Activated T-cell treated with anti-CD3 and anti-CD28 coated beads, Interleukin-2, amount 50 U/mL, for 24 hours (primary cell): Measurements from ENCODE around the gene PRKCE.
A peak's percentile ranks its signal among the peaks of the same experiment; 100 is the strongest.

Experiments used
- DNase-seq: peaks from one replicate; pipeline ENCODE4 v3.0.0-alpha.2; 2020
- H3K27ac Mint-ChIP-seq: 2 replicates; pipeline ENCODE4 v1.8.0; 2020; ENCODE audit warnings: mild to moderate bottlenecking, mixed read lengths
- H3K27me3 Mint-ChIP-seq: 2 replicates; pipeline ENCODE4 v1.8.0; 2020; ENCODE audit warnings: mixed read lengths
- H3K36me3 Mint-ChIP-seq: 2 replicates; pipeline ENCODE4 v1.8.0; 2020; ENCODE audit warnings: low read depth, mixed read lengths
- H3K4me1 Mint-ChIP-seq: 2 replicates; pipeline ENCODE4 v1.8.0; 2020; ENCODE audit warnings: low read depth, mixed read lengths
- H3K4me3 Mint-ChIP-seq: 2 replicates; pipeline ENCODE4 v1.8.0; 2020; ENCODE audit warnings: mild to moderate bottlenecking, moderate library complexity, mixed read lengths
- H3K9me3 Mint-ChIP-seq: 2 replicates; pipeline ENCODE4 v1.8.0; 2020; ENCODE audit warnings: mixed read lengths

Gene PRKCE

GRCh38 chr2:46165916-46166315, 514.4 kb downstream of the PRKCE start:
- no peak for DNase-seq
- peaks cover under 1% of the 10 kb centered on the region for H3K36me3 Mint-ChIP-seq
- H3K4me1 Mint-ChIP-seq, result no peaks in the 10 kb centered on the region
- H3K4me3 Mint-ChIP-seq, result no peak overlapping the region
- H3K9me3 Mint-ChIP-seq, result no peaks in the 10 kb centered on the region
- no peaks in the 10 kb centered on the region for H3K27me3 Mint-ChIP-seq
- no peak overlapping the region for H3K27ac Mint-ChIP-seq

DNA sequence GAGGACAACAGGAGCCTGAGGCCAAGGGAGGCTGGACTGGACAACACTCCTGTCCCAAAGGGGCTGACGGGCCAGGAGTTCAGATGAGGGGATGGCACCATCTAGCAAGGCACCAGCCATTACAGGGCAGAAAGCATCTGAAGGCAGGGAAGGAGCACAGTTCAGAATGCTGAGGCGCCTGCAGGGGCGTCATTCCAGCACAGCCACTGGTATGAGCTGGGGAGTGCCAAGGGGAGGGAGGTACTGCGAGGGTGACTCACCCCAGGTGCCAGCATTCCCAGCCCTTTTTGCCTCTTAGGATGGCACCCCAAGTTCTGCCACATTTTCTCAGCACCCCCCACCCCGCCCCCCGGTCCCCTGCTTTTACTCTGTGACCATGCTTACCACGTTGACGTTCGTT, 515.9 kb downstream of the PRKCE start:
- no peaks in the 10 kb centered on the region for H3K9me3 Mint-ChIP-seq
- H3K27me3 Mint-ChIP-seq, result no peaks in the 10 kb centered on the region
- no peak overlapping the region for H3K4me3 Mint-ChIP-seq
- H3K4me1 Mint-ChIP-seq, result no peaks in the 10 kb centered on the region
- no peak overlapping the region for H3K27ac Mint-ChIP-seq
- no peaks in the 10 kb centered on the region for H3K36me3 Mint-ChIP-seq
- no peak for DNase-seq

- Mint-ChIP-seq H3K4me1 (no peaks in the 10 kb centered on the region), H3K9me3 (no peaks in the 10 kb centered on the region), H3K36me3 (no peaks in the 10 kb centered on the region), H3K27ac (no peak overlapping the region), H3K4me3 (no peak overlapping the region), H3K27me3 (no peaks in the 10 kb centered on the region)
- no peak for DNase-seq
These were observed 516.4 kb downstream of the PRKCE start for GRCh38 chr2:46167924-46168323.

- no peak for DNase-seq
- Mint-ChIP-seq H3K27me3 (no peaks in the 10 kb centered on the region), H3K4me1 (no peaks in the 10 kb centered on the region), H3K36me3 (no peaks in the 10 kb centered on the region), H3K9me3 (no peaks in the 10 kb centered on the region), H3K27ac (no peak overlapping the region), H3K4me3 (no peak overlapping the region)
These were observed 518.0 kb downstream of the PRKCE start for GRCh38 chr2:46169467-46169866.

GRCh38 chr2:46170026-46170425, 518.6 kb downstream of the PRKCE start:
- no peaks in the 10 kb centered on the region for H3K27me3 Mint-ChIP-seq
- no peaks in the 10 kb centered on the region for H3K36me3 Mint-ChIP-seq
- no peaks in the 10 kb centered on the region for H3K9me3 Mint-ChIP-seq
- H3K4me3 Mint-ChIP-seq, result no peak overlapping the region
- DNase-seq, result no peak
- H3K4me1 Mint-ChIP-seq, result no peaks in the 10 kb centered on the region
- no peak overlapping the region for H3K27ac Mint-ChIP-seq

DNA sequence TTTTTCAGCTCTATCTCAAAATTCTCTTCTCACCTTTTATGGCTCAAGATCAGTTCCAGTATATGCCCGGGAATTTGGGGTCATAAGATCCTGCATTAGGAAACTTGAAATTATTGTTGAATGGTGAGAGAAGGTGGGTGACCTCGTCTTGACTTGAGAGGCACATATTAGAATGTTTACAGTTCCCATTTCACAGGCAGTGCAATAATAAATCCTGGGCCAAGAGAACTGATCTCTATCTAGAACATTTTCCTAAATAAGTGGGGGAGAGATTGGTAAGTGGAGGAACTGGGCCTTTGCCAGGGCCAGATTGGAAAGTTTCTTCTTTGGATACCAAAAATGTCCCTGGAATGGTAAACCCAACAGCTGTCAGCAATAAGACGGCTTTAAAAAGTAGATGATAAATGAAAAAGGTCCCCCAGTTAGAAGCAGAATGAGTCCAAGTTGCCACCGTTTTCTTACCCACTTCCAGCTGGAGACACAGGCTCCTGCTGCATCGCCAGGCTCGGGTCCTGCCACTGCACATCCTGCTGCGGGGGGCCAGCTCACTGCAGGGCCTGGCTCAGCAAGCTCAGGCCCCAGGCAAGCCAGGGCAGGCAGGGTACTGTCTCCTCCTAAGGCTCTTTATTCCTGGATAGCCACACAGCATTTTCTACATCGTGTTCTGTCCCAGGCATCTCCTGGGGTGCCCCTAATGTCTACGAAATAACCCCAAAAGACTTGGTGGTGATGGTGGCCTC, 519.3 kb downstream of the PRKCE start:
- H3K9me3 Mint-ChIP-seq, result no peaks in the 10 kb centered on the region
- H3K4me1 Mint-ChIP-seq, result no peaks in the 10 kb centered on the region
- H3K27me3 Mint-ChIP-seq, result no peaks in the 10 kb centered on the region
- no peaks in the 10 kb centered on the region for H3K36me3 Mint-ChIP-seq
- no peak overlapping the region for H3K4me3 Mint-ChIP-seq
- no peak for DNase-seq
- no peak overlapping the region for H3K27ac Mint-ChIP-seq

DNA sequence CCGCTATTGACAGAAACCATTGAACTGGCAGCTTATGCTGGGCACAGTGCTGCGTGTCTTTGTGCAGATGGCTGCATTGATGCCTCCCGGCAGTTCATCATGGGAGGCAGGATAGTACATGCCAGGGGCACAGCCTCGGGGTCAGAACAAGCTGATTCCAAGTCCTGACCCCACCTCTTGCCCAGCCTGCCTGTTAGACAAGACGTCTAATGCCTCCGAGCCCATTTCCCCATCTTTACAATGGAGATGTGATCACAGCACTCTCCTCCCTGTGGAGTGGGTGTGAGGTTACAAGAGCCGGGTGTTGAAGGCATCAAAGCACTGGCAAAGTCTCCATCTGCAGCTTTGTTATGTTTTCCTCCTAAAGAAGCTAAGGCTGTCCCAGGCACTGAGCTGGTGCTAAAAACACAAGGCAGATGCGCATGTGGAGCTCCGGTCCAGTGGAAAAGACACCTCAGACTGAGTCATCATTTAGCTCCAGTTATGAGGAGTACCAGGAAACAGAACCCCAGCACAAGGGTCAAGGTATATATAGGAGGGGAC, 520.0 kb downstream of the PRKCE start:
- Mint-ChIP-seq H3K9me3 (no peaks in the 10 kb centered on the region), H3K27ac (no peak overlapping the region), H3K36me3 (no peaks in the 10 kb centered on the region), H3K27me3 (no peaks in the 10 kb centered on the region), H3K4me1 (no peaks in the 10 kb centered on the region), H3K4me3 (no peak overlapping the region)
- DNase-seq, result no peak

GRCh38 chr2:46171996-46172546, 520.6 kb downstream of the PRKCE start:
- H3K27ac Mint-ChIP-seq, result no peak overlapping the region
- DNase-seq, result no peak
- H3K36me3 Mint-ChIP-seq, result no peaks in the 10 kb centered on the region
- no peaks in the 10 kb centered on the region for H3K9me3 Mint-ChIP-seq
- no peak overlapping the region for H3K4me3 Mint-ChIP-seq
- H3K27me3 Mint-ChIP-seq, result no peaks in the 10 kb centered on the region
- H3K4me1 Mint-ChIP-seq, result no peaks in the 10 kb centered on the region

DNA sequence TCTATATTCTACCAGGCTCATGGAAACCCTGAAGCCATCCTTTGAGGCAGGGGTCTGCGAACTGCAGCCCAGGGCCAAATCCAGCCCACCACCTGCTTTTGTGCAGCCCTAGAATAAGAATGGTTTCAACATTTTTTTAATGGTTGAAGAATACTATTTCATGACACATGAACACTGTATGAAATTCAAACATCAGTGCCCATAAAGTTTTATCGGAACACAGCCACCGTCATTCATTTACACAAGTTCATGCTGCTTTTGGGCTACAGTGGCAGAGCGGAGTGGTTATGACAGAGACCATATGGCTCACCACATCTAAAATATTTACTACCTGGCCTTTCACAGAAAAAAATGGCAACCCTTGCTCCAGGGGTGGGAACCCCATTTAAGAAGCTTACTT, 521.6 kb downstream of the PRKCE start:
- Mint-ChIP-seq H3K27ac (no peak overlapping the region), H3K27me3 (no peaks in the 10 kb centered on the region), H3K4me3 (no peak overlapping the region), H3K4me1 (peaks cover 3% of the 10 kb centered on the region), H3K36me3 (no peaks in the 10 kb centered on the region), H3K9me3 (no peaks in the 10 kb centered on the region)
- DNase-seq, result no peak

GRCh38 chr2:46173636-46174250, 522.3 kb downstream of the PRKCE start:
- H3K4me1 Mint-ChIP-seq, result peaks cover 5% of the 10 kb centered on the region

GRCh38 chr2:46174345-46175170, 523.1 kb downstream of the PRKCE start:
- Mint-ChIP-seq H3K27me3 (no peaks in the 10 kb centered on the region), H3K4me1 (peaks cover 13% of the 10 kb centered on the region), H3K27ac (no peak overlapping the region), H3K9me3 (no peaks in the 10 kb centered on the region), H3K4me3 (no peak overlapping the region), H3K36me3 (no peaks in the 10 kb centered on the region)
- DNase-seq, result no peak

More at GRCh38 chr2:46173636-46174250, 522.3 kb downstream of the PRKCE start:
- H3K27ac Mint-ChIP-seq, result no peak overlapping the region
- no peaks in the 10 kb centered on the region for H3K9me3 Mint-ChIP-seq
- no peaks in the 10 kb centered on the region for H3K27me3 Mint-ChIP-seq
- no peak overlapping the region for H3K4me3 Mint-ChIP-seq
- no peak for DNase-seq
- H3K36me3 Mint-ChIP-seq, result no peaks in the 10 kb centered on the region

GRCh38 chr2:46175419-46175818, 523.9 kb downstream of the PRKCE start:
- H3K36me3 Mint-ChIP-seq, result no peaks in the 10 kb centered on the region
- peaks cover 13% of the 10 kb centered on the region for H3K4me1 Mint-ChIP-seq
- H3K27ac Mint-ChIP-seq, result no peak overlapping the region
- no peaks in the 10 kb centered on the region for H3K9me3 Mint-ChIP-seq
- H3K27me3 Mint-ChIP-seq, result no peaks in the 10 kb centered on the region
- no peak overlapping the region for H3K4me3 Mint-ChIP-seq
- no peak for DNase-seq

DNA sequence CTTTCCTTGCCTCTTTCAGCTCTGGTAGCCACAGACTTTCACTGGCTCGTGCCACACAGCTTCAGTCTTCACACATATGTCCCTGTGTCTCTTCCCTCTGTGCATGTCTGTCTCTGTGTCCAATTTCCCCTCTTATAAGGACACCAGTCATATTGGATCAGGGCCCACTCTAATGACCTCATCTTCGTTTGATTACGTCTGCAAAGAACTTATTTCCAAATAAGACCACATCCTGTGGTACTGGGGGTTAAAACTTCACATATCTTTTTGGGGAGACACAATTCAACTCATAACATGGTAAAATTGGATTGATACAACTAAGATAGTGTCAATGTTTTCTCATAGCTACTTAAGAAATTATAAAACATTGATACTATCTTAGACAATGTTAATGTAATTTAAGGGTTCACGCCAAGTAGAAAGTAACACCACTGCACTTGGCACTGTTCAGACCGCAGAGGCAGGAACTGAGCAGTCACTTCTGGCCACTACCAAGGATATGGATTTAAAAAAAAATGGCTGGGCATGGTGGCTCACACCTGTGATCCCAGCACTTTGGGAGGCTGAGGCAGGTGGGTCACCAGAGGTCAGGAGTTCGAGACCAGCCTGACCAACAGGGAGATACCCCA, 526.1 kb downstream of the PRKCE start:
- peaks cover 13% of the 10 kb centered on the region for H3K4me1 Mint-ChIP-seq
- no peaks in the 10 kb centered on the region for H3K27me3 Mint-ChIP-seq
- no peak for DNase-seq
- H3K36me3 Mint-ChIP-seq, result no peaks in the 10 kb centered on the region
- H3K9me3 Mint-ChIP-seq, result no peaks in the 10 kb centered on the region
- no peak overlapping the region for H3K4me3 Mint-ChIP-seq
- no peak overlapping the region for H3K27ac Mint-ChIP-seq

- Mint-ChIP-seq H3K4me1 (peaks cover 13% of the 10 kb centered on the region), H3K36me3 (no peaks in the 10 kb centered on the region), H3K9me3 (no peaks in the 10 kb centered on the region), H3K27ac (peak overlapping the region; percentile 66), H3K4me3 (no peak overlapping the region), H3K27me3 (no peaks in the 10 kb centered on the region)
- peak; percentile 54 for DNase-seq
These were observed 527.7 kb downstream of the PRKCE start for GRCh38 chr2:46179037-46179621.
